MM.1S (cell line): ENCODE measurements around the gene HS3ST1.

Experiments
- DNase-seq: peaks from one replicate; pipeline ENCODE4 v3.0.0-alpha.2; 2015
- H2AFZ ChIP-seq: fragments of 300-600 bp; sonication (generic); 2 replicates; pipeline ENCODE4 v1.6.0; 2016; ENCODE audit warnings: antibody characterized with exemption, low read length
- H3F3A ChIP-seq: fragments of 300-600 bp; sonication (generic); 2 replicates; pipeline ENCODE4 v1.6.1; 2016; ENCODE audit warnings: mild to moderate bottlenecking, antibody characterized with exemption, low read length, moderate library complexity, mixed read lengths; ENCODE audit not compliant: insufficient read depth
- H3K27ac ChIP-seq: fragments of 300-600 bp; sonication (generic); 2 replicates; pipeline ENCODE4 v1.5.1; 2016; ENCODE audit warnings: mild to moderate bottlenecking, low read length
- H3K27me3 ChIP-seq: fragments of 300-600 bp; sonication (generic); replicated peaks from 2 replicates; pipeline ENCODE4 v1.6.0; 2016; ENCODE audit warnings: low read length; ENCODE audit not compliant: insufficient read depth
- H3K36me3 ChIP-seq: fragments of 300-600 bp; sonication (generic); replicated peaks from 2 replicates; pipeline ENCODE4 v1.6.1; 2016; ENCODE audit warnings: mild to moderate bottlenecking, low read length, mixed read lengths; ENCODE audit not compliant: insufficient read depth
- H3K4me1 ChIP-seq: fragments of 300-600 bp; sonication (generic); 2 replicates; pipeline ENCODE4 v1.6.1; 2016; ENCODE audit warnings: low read length, mixed read lengths
- H3K4me2 ChIP-seq: fragments of 300-600 bp; sonication (generic); 2 replicates; pipeline ENCODE4 v1.6.0; 2016; ENCODE audit warnings: low read depth, low read length
- H3K4me3 ChIP-seq: fragments of 300-600 bp; sonication (generic); 2 replicates; pipeline ENCODE4 v1.5.1; 2016; ENCODE audit warnings: low read length, mixed read lengths
- H3K79me2 ChIP-seq: fragments of 300-600 bp; sonication (generic); 2 replicates; pipeline ENCODE4 v1.6.1; 2016; ENCODE audit warnings: mixed run types, low read length, mixed read lengths
- H3K9ac ChIP-seq: fragments of 300-600 bp; sonication (generic); 2 replicates; pipeline ENCODE4 v1.6.1; 2016; ENCODE audit warnings: low read length, mixed read lengths
- H3K9me2 ChIP-seq: fragments of 300-600 bp; sonication (generic); replicated peaks from 2 replicates; pipeline ENCODE4 v1.6.1; 2016; ENCODE audit warnings: mild to moderate bottlenecking, low read length, mixed read lengths; ENCODE audit not compliant: insufficient read depth
- H3K9me3 ChIP-seq: fragments of 300-600 bp; sonication (generic); replicated peaks from 2 replicates; pipeline ENCODE4 v1.6.1; 2016; ENCODE audit warnings: mild to moderate bottlenecking, low read length, mixed read lengths; ENCODE audit not compliant: insufficient read depth
- H4K20me1 ChIP-seq: fragments of 300-600 bp; sonication (generic); 2 replicates; pipeline ENCODE4 v1.6.1; 2016; ENCODE audit warnings: mild to moderate bottlenecking, low read length, moderate library complexity, mixed read lengths; ENCODE audit not compliant: insufficient read depth
- CTCF ChIP-seq: fragments of 300-600 bp; sonication (generic); IDR thresholded peaks from 2 replicates; pipeline ENCODE4 v1.5.1; 2016; ENCODE audit warnings: antibody characterized with exemption, low read length, mixed read lengths
- EZH2 ChIP-seq: fragments of 300-600 bp; sonication (generic); optimal IDR thresholded peaks from 2 replicates; pipeline ENCODE3; 2017; ENCODE audit warnings: low read depth, mild to moderate bottlenecking, antibody characterized with exemption, low read length, mixed read lengths
- EZH2phosphoT487 ChIP-seq: fragments of 300-600 bp; sonication (generic); IDR thresholded peaks from 2 replicates; pipeline ENCODE4 v1.6.1; 2018; ENCODE audit warnings: antibody characterized with exemption, low read length

HS3ST1 gene

GRCh38 chr4:11420327-11420726 is 8.4 kb downstream of the HS3ST1 start:
- Histone ChIP-seq H3K4me1 (peaks cover 17% of the 10 kb centered on the region), H3K27me3 (no peaks in the 10 kb centered on the region), H3K79me2 (peaks cover 8% of the 10 kb centered on the region; the same call in 1 of the 2 replicates), H3K4me2 (no peak overlapping the region), H3K36me3 (no peaks in the 10 kb centered on the region), H3K27ac (no peak overlapping the region), H3K9ac (no peak overlapping the region), H2AFZ (no peak overlapping the region), H3K9me3 (no peaks in the 10 kb centered on the region), H3K4me3 (no peak overlapping the region), H3K9me2 (no peaks in the 10 kb centered on the region), H4K20me1 (no peaks in the 10 kb centered on the region), H3F3A (no peaks in the 10 kb centered on the region)
- TF ChIP-seq CTCF: no peak
- TF ChIP-seq EZH2: no peak
- TF ChIP-seq EZH2phosphoT487: no peak
- DNase-seq: no peak

- no peak for DNase-seq
Observed at GRCh38 chr4:11418610-11419009, 10.1 kb downstream of the HS3ST1 start.

GRCh38 chr4:11416767-11417113 is 12.0 kb downstream of the HS3ST1 start:
- Histone ChIP-seq H3F3A (no peaks in the 10 kb centered on the region), H3K9ac (no peak overlapping the region), H4K20me1 (no peaks in the 10 kb centered on the region), H3K4me3 (no peak overlapping the region), H3K79me2 (0 out of 2 replicates have a peak, but pooled peaks cover 1% of the 10 kb centered on the region), H3K36me3 (no peaks in the 10 kb centered on the region), H3K9me2 (no peaks in the 10 kb centered on the region), H3K27ac (no peak overlapping the region), H3K4me1 (peaks cover 20% of the 10 kb centered on the region), H3K9me3 (no peaks in the 10 kb centered on the region), H3K27me3 (no peaks in the 10 kb centered on the region), H2AFZ (no peak overlapping the region), H3K4me2 (no peak overlapping the region)
- TF ChIP-seq EZH2phosphoT487 (no peak), EZH2 (no peak), CTCF (no peak)
- DNase-seq: no peak

More at GRCh38 chr4:11418610-11419009, 10.1 kb downstream of the HS3ST1 start:
- Histone ChIP-seq H3K9ac (no peak overlapping the region), H3F3A (no peaks in the 10 kb centered on the region), H3K4me1 (peaks cover 20% of the 10 kb centered on the region), H3K27me3 (no peaks in the 10 kb centered on the region), H4K20me1 (no peaks in the 10 kb centered on the region), H3K27ac (no peak overlapping the region), H3K79me2 (peaks cover 8% of the 10 kb centered on the region; the same call in 1 of the 2 replicates), H3K9me2 (no peaks in the 10 kb centered on the region), H2AFZ (no peak overlapping the region), H3K36me3 (no peaks in the 10 kb centered on the region), H3K4me2 (no peak overlapping the region), H3K9me3 (no peaks in the 10 kb centered on the region), H3K4me3 (no peak overlapping the region)
- no peak for TF ChIP-seq EZH2phosphoT487
- no peak for TF ChIP-seq EZH2
- no peak for TF ChIP-seq CTCF
